Measurements from ENCODE around the gene JSRP1. TPM values are rescaled to one million over a fixed set of nuclear protein-coding genes. Genes with fewer than 3 reads are reported as not detected.

JSRP1 gene
- total RNA-seq = 1 to 10 TPM in 1 of 2 donors, under 1 TPM in 1; 0.65 to 1.1 TPM
- 1 to 10 TPM in 1 of 6 donors, under 1 TPM in 4, not detected in 1; 0.20 to 1.0 (median 0.38) TPM for polyA plus RNA-seq (ENCODE audit: insufficient read length in 6 of 6)
- long read RNA-seq, donor 1, partial matches to known transcripts = 262 of 1,257 reads
- long read RNA-seq, donor 1, other reads (novel, unspliced or antisense) = 995 of 1,257 reads
- long read RNA-seq, donor 2 = 0 reads
- long read RNA-seq, donor 3 = 0 reads
- long read RNA-seq, donor 4 = 0 reads
- long read RNA-seq, donor 5, partial matches to known transcripts = 770 of 791 reads
- long read RNA-seq, donor 5, other reads (novel, unspliced or antisense) = 21 of 791 reads
- long read RNA-seq, donor 6, partial matches to known transcripts = 685 of 706 reads
- long read RNA-seq, donor 6, other reads (novel, unspliced or antisense) = 21 of 706 reads
- long read RNA-seq, donor 7, partial matches to known transcripts = 656 of 664 reads
- long read RNA-seq, donor 7, other reads (novel, unspliced or antisense) = 8 of 664 reads
- long read RNA-seq, donor 8, partial matches to known transcripts = 903 of 943 reads
- long read RNA-seq, donor 8, other reads (novel, unspliced or antisense) = 40 of 943 reads
- long read RNA-seq, donor 9, partial matches to known transcripts = 0 of 1 reads
- long read RNA-seq, donor 9, other reads (novel, unspliced or antisense) = 0 of 1 reads
- long read RNA-seq, donor 10, partial matches to known transcripts = 0 of 2 reads
- long read RNA-seq, donor 10, other reads (novel, unspliced or antisense) = 0 of 2 reads
- long read RNA-seq, donor 11 = 0 reads
- long read RNA-seq, donor 12, partial matches to known transcripts = 906 of 941 reads
- long read RNA-seq, donor 12, other reads (novel, unspliced or antisense) = 35 of 941 reads

- ATAC-seq (no peak), DNase-seq (no peak)
- TF ChIP-seq CTCF (IDR thresholded peaks at IDR 0.05) = no peak
- no peaks in the 10 kb centered on the region for H3K36me3 ChIP-seq
- H3K4me3 ChIP-seq = no peak within 1 kb of the TSS
- H3K4me1 ChIP-seq = peaks cover 19 to 28% of the 10 kb centered on the region in 2 donors
- peaks cover 32 to 39% of the 10 kb centered on the region in 2 donors for H3K27me3 ChIP-seq
- H3K9me3 ChIP-seq = no peaks in the 10 kb centered on the region
- intact Hi-C loops (cut with DNase I) = no loop called here
- no peak within 1 kb of the TSS for H3K27ac ChIP-seq
These were observed at the start of gene JSRP1 for GRCh38 chr19:2255982-2256685. TSS of gene JSRP1 (minus strand) at chr19:2256417. CDS start at chr19:2255314, 1,103 bp downstream.

- ATAC-seq (no peak), DNase-seq (no peak)
- Histone ChIP-seq H3K4me1 (peaks cover 4 to 33% of the 10 kb centered on the region in 2 donors), H3K36me3 (no peaks in the 10 kb centered on the region), H3K9me3 (no peaks in the 10 kb centered on the region), H3K27ac (no peak overlapping the region), H3K4me3 (no peak overlapping the region), H3K27me3 (peaks cover 39 to 99% of the 10 kb centered on the region in 2 donors)
- TF ChIP-seq CTCF (IDR thresholded peaks at IDR 0.05) = no peak
- intact Hi-C loops (cut with DNase I) = no loop called here
These were observed 49.4 kb upstream of the JSRP1 start for GRCh38 chr19:2305452-2306280.

- H3K27me3 ChIP-seq = peaks cover 27 to 86% of the 10 kb centered on the region in 2 donors
- intact Hi-C loops (cut with DNase I) = no loop called here
- DNase-seq (no peak), ATAC-seq (no peak)
- H3K9me3 ChIP-seq = no peaks in the 10 kb centered on the region
- H3K27ac ChIP-seq = no peak overlapping the region
- H3K4me3 ChIP-seq = no peak overlapping the region
- TF ChIP-seq CTCF (IDR thresholded peaks at IDR 0.05) = no peak
- peaks cover 4 to 31% of the 10 kb centered on the region in 2 donors for H3K4me1 ChIP-seq
- no peaks in the 10 kb centered on the region for H3K36me3 ChIP-seq
These were observed 47.1 kb upstream of the JSRP1 start for GRCh38 chr19:2303211-2303798.

- Histone ChIP-seq H3K27ac (no peak overlapping the region), H3K9me3 (no peaks in the 10 kb centered on the region), H3K36me3 (no peaks in the 10 kb centered on the region), H3K27me3 (peaks cover 23 to 84% of the 10 kb centered on the region in 2 donors), H3K4me3 (no peak overlapping the region), H3K4me1 (peaks cover 4 to 26% of the 10 kb centered on the region in 2 donors)
- DNase-seq (peak in 2 of 4 donors; percentile 55 to 85), ATAC-seq (peak; percentile 52)
- intact Hi-C loops (cut with DNase I) = no loop called here
- TF ChIP-seq CTCF (IDR thresholded peaks at IDR 0.05) = no peak
These were observed 46.3 kb upstream of the JSRP1 start for GRCh38 chr19:2302319-2303210.
